Measurements from ENCODE around the gene SURF4.
"Not testable (repeated sequence)": the region's sequence is repeated elsewhere in the genome, so short reads cannot be mapped to it uniquely, and the experiment has no call there.

SURF4 gene

DNA sequence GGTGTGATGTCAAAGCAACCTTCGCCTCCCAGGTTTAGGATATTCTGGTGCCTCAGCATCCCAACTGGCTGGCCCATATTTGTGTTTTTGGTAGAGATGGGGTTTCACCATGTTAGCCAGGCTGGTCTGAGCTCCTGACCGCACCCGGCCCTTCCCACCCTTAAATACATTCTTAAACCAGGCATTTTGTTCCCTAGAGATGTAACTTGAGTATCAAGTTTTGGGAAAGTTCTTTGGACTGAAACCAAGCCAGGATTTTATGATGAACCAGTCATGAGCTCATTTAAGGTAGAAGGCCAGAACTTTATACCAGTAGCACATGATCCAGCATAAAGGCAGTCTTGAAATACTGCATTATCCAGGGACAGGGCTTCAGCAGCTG is 24.3 kb downstream of the SURF4 start:
- no peak for DNase-seq

DNA sequence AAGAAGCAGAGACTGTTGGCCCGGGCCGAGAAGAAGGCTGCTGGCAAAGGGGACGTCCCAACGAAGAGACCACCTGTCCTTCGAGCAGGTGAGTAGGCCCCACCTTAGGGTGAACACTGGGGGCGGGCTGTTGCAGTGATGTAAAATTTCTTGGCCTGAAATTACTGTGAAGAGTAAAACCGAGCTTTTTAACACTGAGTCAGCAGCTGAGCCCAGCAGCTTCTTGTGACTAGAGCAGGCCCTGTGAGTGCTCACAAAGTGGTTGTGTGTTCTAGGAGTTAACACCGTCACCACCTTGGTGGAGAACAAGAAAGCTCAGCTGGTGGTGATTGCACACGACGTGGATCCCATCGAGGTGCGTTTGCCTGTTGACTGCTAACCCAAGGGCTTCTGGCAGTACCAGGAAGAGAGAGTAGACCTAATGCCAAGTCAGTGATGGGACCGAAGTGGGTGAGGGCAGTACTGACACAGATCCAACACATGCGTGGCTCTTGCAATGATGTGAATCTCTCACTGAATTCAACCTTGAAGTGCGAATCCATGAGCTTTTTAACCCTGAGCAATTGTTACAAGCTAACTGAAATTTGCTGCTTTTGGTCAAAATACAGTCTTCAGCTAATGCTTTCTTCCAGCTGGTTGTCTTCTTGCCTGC is 25.8 kb downstream of the SURF4 start:
- DNase-seq: no peak

DNA sequence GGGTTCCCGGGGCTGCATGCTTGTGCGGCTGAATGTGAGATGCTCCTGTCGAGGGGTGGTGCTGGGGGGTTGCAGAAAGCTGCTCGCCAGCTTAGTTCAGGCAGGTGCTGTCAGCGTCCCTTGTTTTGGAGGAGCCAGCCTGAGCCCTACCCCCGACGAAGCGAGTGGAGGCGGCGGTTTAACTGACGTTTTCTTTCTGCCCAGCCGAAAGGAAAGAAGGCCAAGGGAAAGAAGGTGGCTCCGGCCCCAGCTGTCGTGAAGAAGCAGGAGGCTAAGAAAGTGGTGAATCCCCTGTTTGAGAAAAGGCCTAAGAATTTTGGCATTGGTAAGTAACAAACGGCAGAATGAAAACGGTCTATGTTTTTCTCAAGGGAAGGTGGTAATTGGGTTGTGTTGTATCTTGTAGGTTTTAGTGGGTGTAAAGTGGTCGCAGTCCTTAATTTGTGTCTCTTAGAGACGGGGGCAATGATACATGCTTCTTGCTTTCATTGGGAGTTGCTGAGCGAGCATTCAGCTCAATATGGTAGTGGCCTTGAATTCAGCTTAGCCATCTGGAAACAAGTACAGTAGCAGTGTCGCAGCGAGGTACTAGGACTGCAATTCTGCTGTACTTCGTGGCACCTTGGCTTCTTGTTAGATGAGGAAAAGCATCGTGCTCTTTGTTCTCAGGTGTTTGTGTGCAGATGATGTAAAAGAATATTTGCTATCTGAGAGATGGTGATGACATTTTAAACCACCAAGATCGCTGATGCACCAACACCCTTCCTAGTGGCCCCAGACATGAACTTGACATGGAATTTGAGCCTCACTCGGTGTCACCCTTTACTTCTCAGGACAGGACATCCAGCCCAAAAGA is 26.9 kb downstream of the SURF4 start:
- DNase-seq: no peak

DNA sequence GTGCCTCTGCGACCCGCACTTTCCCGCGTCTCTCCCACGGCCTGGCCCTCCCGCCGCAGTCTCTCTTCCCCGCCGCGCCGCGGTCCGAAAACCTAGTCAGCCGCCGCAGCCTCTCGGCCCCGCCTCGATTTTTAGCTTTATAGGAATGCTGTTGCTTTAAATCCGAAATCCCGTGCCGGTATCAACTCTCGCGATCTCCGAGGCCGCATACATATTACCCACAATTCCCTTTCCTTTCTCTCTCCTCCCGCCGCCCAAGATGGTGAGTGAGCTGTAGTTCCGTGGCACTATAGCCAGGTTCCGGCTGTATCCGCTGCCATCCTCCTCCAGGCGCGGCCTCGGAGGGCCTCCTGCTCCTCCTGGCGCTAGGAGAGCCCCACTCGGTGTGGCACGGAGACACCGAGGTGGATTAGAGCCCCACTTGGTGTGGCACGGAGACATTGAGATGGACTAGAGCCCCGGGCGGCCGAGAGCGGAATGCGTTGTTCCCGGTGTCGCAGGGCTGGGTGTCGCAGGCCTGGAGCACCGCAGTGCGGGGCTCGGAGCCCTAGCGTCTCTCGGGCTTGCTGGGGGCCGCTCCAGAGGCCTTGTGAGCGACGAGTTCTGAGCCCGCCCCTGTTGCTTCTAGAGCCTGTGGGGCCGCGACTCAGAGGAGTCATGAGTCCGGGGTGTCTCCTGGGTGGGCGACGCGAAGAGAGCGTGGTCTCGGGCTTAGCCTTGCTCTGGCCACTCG is 27.7 kb downstream of the SURF4 start, which contains the start of the genes MED22 and RPL7A:
Gene MED22, minus strand, starts transcription at position 147 of the 733 bp plus-strand sequence. CDS start 1,469 bp downstream, outside the sequence.
Gene RPL7A, plus strand, starts transcription at position 234 of the 733 bp plus-strand sequence. Its CDS starts 26 bp downstream, at position 260.
- peak; percentile 90 for DNase-seq

DNA sequence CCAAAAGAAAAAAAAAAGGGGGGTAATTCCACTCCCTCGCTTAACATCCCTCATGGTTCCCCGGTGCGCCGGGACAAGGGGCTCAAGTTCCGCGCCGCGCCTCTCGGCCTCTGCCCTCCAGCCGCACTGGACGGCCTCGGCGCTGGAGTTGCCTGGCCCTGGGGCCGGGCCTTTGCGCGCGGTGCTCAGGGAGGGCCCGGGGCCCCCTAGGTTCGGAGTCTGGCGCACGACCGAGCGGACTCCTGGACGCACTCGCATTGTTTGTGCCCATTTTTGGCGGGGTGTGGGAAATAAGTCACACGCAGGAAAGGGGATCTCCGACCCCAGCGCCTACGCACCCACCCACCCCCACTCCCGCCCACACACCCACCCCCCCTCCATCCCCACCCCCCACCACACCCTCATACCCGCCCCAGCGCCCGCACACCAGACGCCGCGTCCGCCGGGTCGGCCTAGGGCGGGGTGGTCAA is 28.3 kb downstream of the SURF4 start:
- DNase-seq: no peak

DNA sequence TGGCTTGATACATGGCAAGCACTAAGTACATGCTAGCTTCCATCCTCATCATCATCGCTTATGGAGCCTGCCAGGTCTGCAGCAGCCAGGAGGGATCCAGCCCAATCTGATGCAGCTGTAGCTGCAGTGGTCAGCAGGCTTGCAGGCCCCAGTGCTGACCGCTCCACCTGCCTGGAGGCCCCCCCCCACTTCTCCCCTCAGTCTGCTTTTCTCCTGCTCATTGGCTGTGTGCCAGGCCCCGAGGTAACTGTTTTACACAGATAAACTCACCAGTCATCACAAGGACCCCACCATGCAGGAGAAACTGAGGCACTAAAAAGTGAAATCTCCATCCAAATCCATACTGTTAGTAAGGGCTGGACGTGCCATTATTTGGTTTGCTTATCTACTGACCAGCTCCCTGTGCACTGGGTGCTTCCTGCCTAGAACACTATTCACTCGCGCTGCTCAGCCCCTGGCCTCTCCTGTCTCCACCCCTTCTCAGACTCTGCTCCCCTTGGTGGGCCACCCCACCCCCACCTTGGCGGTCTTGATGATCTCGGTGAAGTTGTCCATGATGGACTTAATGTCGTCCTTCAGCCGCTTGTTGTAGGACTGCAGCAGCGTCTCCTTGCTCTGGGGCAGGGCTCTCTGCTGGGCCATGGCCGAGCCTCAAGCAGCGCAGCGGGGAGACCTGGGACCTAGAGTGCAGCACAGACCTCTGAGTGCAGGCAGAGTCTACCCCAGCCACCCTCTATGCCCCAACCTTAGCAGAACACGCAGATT is 29.7 kb downstream of the SURF4 start:
- DNase-seq: no peak

DNA sequence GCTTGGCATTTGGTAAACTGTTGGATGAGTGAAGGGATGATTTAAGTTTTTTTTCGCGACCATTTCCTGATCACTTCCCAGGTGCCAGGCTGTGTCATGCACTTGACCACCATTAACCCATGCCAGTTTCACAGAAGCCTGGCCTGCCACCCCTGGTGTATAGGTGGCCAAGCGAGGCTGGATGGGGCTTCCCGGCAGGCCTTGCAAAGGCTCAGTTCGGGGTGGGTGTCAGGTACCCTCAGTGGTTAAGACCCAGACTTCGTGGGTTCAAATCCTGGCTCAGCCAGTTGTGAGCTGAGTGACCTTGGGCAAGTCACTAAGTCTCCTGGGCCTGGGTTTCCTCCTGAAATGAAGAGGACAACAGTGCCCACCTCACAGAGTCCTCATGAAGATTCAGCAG is 30.3 kb downstream of the SURF4 start:
- DNase-seq: no peak

DNA sequence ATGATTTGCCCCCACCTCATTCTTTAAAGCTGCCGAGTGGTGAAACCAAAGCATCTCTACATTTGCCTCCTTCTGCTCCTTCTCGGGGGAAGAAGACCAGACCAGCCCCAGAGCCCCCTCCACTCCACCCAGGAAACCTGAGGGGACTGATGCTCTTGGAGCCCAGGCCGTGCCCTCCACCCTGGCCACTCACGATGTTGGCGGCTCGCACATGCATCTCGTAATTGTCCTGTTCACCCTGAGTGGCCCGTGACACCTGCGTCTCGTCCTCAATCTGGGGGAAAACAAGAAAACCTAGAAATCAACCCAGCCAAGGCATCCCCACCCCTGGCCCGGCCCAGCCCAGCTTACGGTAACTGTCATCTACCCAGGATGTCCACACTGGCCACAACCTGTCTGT is 30.9 kb downstream of the SURF4 start:
- DNase-seq: no peak

DNA sequence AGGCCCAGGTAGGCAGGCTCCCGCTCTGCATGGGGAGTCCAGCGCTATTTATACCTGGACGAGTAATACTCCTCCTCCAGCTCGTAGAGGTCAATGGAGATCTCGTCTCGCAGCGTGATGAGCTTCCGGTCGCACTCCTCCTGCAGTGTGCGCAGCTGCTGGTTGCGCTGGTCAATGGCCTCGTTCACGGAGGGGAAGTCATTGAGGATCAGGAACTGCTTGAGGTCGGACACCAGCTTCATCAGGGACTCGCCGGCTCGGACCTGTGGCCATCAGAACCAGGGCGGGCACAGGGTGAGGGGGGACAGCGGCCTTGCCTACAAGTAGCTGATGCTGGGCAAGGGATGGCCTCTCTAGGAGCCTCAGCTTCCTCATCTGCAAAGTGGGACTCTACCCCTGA is 31.8 kb downstream of the SURF4 start:
- DNase-seq: no peak

DNA sequence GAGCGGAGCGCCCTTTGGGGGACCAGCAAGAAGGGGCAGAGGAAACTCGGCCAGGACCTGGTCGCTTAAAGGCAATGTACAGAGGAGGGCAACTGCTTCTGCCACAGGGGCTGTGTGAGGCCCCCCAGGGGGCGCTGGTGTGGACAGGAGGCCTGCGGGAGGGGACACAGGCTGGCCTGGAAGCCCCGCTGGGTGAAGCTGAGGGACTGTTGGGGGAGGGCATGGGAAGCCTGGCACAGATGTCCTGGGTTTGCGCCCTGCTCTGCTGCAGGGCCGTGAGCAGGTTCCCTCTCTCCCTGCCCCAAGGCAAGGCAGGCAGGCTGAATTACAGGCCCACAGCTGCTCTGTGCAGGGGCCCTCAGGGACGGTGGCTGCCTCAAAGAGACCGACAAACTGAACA is 33.3 kb downstream of the SURF4 start:
- no peak for DNase-seq

DNA sequence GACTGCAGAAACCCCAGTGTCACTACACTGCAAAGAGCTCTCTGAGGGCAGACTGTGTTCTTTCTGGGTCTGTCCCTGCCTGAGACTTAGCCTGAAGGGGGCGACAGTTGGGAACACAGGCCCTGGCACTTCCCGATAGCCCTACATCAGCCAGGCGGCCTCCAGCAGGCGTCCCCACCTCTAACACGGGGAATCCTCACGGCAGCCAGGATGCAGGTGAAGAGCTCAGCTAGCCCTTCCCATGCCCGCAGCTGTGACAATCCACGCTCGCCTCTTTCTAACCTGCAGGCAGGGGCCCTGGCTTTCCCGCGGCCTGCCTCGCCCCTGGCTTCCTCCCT is 33.8 kb downstream of the SURF4 start:
- no peak for DNase-seq

DNA sequence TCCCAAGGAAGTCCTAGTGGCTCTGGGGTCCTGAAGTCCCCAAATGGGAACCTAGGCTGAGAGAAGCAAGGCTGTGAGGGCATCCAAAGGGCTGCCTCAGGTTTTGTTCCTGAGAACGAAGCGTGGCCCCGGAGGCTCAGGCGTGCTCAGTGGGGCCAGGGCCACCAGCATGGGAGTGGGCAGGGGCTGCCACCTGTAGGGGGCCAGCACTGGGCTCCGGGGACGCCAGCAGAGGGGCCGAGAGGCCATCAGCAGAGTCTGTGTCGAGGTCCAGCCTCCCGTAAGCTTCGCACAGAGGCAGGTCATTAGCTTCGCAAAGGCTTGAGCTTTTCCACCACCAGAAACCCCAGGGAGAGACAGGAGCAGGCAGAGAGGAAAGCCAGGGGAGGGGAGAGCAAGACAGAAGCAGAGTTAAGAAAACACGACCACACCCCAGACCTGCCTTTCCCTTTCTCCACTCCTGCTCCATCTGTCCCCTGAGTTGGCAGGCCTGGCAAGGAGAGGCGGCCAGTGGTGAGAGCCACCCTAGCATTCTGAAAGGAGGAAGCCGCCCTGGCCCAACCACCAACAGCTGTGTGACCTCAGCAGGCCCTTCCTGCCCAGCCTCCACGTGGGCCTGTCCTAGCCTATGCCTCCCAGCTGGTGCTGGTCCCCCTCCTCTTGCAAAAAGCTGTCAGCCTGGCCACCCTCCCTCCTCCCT is 34.3 kb downstream of the SURF4 start:
- DNase-seq: no peak

DNA sequence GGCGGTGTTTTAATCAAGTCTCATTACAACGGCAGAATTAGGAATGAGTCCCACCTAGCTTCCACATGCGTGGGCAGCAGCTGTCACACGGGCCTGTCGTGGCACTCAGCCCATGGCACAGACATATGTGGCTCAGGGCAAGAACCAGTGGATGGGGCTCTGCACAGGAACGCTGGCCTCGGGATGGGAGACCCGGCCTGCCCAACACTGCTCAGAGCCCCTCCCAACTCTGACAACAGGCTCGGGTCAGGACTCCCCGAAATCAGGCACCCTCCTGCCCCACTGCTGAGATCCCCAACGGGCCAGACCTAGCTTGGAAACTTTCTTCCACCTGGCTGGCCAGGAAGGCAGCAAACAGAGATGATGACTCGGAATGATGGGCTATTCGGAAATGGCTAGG is 34.9 kb downstream of the SURF4 start:
- no peak for DNase-seq

DNA sequence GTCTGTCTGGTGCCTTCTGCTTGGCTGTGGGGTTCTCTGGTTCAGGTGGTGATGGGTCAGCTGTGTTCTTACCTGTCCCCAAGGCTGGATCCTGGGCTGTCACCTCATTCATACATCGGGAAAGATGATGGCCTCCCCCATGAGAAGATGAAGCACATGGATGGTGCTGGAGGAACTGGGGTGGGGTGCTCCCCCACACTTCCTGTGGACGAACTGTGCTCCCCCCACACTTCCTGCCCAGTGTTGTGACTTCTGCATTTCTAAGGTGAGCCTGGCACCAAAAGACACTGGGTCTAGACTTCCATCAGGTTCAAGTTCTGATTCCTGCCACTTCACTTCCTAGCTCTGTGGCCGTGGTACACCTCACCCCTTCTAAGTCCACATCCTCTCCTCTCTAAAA is 35.6 kb downstream of the SURF4 start:
- DNase-seq: no peak

DNA sequence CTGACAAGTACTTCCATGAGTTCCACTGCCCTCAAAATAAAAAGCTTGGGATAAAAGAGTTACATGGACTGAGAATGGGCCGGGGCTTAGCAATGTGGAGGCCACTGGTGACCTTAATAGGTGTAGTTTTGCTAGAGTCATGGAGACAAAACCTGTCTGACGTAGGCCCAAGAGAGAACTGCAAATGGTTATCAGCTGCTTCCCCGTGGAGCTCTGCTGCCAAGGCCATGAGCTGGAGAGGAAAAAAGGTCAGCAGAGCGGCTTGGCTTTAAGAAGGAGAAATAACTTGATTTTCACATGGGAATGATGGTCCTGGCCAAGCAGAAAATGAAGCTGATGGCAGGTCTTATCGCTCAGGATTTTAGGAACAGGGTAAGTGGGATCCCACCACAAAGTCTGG is 36.2 kb downstream of the SURF4 start:
- no peak for DNase-seq

DNA sequence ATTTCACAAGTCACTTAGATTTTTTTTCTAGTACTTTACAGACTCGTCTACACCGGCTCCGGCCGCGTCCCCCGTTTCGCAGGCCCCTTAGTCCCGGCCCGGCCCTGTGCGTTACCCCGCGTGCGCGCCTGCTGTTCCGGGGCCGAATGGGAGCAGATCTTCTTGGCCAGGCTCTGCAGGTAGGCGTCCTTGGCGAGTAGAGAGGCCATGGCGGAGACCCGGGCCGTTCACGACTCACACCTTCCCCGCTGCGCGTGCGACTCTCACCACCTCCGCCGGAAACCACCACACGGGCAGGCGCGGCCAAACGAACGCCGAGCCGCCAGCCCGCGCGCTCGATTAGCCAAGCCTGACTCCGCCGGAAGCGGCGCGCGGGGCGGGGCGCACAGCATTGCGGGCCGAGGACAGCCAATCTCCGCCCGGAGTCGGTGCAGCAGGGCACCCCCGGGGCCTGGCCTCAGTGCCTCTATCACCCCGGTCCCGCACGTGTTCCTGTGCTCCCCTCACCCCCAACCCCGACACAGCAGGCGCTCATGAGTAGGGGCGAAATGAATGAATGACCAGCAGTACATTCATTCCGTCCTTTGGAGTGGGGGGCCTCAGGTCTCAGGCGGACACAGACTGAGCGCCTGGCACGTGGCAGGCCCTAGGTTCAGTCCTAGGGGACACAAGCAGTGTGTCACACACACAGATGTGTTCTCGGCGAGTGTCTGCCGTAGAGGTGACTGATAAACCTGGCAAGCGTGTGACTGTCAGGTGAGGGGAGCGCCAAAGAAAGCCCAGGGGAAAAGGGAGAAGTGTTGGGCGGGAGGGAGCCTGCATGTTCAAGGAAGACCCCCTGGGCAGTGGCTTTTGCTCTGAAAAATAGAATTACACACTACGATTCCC is 39.7 kb downstream of the SURF4 start, which contains the start of gene SURF6:
Gene SURF6, minus strand, starts transcription at position 265 of the 888 bp plus-strand sequence. Its CDS starts 56 bp downstream, at position 209.
- peak; percentile 87 for DNase-seq

DNA sequence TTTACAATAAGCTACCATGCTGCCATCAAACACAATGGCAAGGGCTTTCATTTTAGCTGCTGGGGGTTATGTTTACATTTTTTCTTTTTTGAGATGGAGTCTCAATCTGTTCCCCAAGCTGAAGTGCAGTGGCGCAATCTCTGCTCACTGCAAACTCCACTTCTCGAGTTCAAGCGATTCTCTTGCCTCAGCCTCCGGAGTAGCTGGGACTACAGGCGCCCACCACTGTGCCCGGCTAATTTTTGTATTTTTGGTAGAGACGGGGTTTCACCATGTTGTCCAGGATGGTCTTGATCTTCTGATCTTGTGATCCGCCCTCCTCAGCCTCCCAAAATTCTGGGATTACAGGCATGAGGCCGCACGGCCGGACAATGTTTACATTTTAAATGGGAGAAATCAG is 41.0 kb downstream of the SURF4 start:
- DNase-seq: not testable (repeated sequence)

DNA sequence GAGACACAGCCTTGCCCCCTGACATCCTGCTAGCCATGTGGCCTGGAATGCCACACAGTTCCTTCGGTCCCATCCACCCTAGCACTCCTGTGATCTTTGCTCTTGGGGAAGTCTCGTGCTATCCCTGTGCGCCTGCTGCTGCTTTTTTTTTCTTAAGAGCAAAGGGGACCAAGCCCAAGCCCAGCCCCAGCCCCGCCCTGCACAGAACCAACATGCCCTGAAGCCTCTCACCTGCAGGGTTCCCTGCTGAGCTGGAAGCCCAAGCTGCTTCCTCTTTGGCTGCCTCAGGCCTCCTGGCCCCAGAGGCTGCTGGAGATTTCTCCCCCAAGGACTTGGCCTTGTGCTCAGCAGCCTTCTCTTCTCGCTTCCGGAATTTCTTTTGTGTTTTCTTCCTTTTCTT is 41.7 kb downstream of the SURF4 start:
- no peak for DNase-seq

DNA sequence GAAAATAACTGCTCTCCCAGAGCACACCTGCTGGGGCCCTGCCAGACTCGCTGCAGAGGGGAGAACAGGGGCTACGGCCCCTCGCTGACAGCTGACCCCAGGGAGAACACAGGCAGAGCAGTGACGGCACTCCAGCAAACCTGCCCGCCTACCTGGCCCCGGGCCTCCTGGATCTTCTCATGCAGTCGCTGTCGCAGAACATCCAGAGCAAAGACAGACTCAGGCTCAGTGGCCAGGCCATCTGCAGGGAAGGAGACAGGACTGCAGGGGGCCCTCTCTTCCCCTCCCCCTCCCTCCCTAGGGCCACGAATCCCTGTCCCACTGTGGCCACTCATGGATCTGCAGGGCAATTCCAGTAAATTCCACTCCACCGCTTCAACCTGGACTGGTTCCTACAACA is 42.3 kb downstream of the SURF4 start:
- DNase-seq: no peak

DNA sequence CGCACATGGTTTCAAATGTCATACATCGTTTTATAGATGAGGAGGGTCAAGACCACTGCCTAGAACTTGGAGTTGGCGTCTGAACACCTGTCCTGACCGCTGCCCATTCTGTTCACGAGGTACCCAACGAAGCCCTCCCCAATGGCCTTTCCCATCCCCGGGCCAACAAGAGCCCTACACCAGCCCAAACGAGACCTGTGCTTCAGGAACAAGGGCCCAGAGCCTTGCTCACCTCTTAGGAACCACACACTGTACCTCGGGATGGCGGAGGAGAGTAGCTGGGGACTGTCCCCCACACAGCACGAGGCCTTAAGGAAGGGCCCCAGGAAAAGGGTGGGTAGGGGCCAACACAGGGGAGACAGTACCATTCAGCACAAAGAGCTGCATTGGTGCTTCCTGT is 42.8 kb downstream of the SURF4 start:
- DNase-seq: no peak

DNA sequence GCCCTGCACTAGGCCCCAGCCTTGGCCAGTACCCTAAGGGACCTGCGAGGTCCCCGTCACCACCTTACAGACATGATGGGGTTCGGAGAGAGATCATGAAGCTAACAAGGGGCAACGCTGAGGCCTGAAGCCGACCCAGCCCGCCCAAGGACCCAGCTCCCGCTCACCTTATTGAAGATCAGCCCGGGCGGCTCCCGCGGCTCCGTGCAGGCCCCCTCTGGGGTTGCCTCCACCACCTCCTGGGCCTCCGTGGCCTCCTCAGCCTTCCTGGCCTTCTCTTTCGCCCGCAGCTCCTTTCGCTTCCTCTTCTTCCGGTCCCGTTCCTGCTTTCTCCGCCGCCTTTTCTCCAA is 43.5 kb downstream of the SURF4 start:
- DNase-seq: no peak

All from NCI-H1105 (cell line).